HG03558 (cell line): Measurements from ENCODE around the gene FOXK1.
"Not testable (repeated sequence)": the region's sequence is repeated elsewhere in the genome, so short reads cannot be mapped to it uniquely, and the experiment has no call there.

Experiments
- ATAC-seq: cut with Tn5 transposase; IDR thresholded peaks from one replicate; pipeline ENCODE4 v1.9.1; 2021; ENCODE audit warnings: moderate number of reproducible peaks; ENCODE audit not compliant: unreplicated experiment; ENCODE audit errors: extremely low read depth

FOXK1 gene

GRCh38 chr7:4681886-4682620 lies at the start of gene FOXK1:
TSS of gene FOXK1 (plus strand) at chr7:4682295. CDS start at chr7:4682309, 14 bp downstream.
- peak; percentile 42 for ATAC-seq

- ATAC-seq = no peak
Measured at GRCh38 chr7:4633012-4633411, 49.1 kb upstream of the FOXK1 start.

- no peak for ATAC-seq
Measured at GRCh38 chr7:4634166-4634565, 47.9 kb upstream of the FOXK1 start.

- ATAC-seq = no peak
Measured at GRCh38 chr7:4638781-4639575, 43.1 kb upstream of the FOXK1 start.

GRCh38 chr7:4641091-4641666 lies 40.9 kb upstream of the FOXK1 start:
- no peak for ATAC-seq

- peak; percentile 62 for ATAC-seq
Measured at GRCh38 chr7:4641667-4642467, 40.2 kb upstream of the FOXK1 start.

- no peak for ATAC-seq
Measured at GRCh38 chr7:4642468-4643203, 39.5 kb upstream of the FOXK1 start.

GRCh38 chr7:4643204-4643471 lies 39.0 kb upstream of the FOXK1 start:
- not testable (repeated sequence) for ATAC-seq

GRCh38 chr7:4645246-4645645 lies 36.8 kb upstream of the FOXK1 start:
- ATAC-seq = no peak

GRCh38 chr7:4648111-4648510 lies 34.0 kb upstream of the FOXK1 start:
- ATAC-seq = no peak

GRCh38 chr7:4650433-4651047 lies 31.6 kb upstream of the FOXK1 start:
- ATAC-seq = no peak

- ATAC-seq = no peak
Measured at GRCh38 chr7:4653771-4654170, 28.3 kb upstream of the FOXK1 start.

GRCh38 chr7:4655311-4655710 lies 26.8 kb upstream of the FOXK1 start:
- ATAC-seq = no peak

- ATAC-seq = no peak
Measured at GRCh38 chr7:4655896-4656295, 26.2 kb upstream of the FOXK1 start.

- ATAC-seq = no peak
Measured at GRCh38 chr7:4657640-4658417, 24.3 kb upstream of the FOXK1 start.

- no peak for ATAC-seq
Measured at GRCh38 chr7:4659551-4660286, 22.4 kb upstream of the FOXK1 start.

GRCh38 chr7:4661871-4662270 lies 20.2 kb upstream of the FOXK1 start:
- ATAC-seq = no peak
